Prostate gland (tissue), 2 donors: ENCODE results near the gene AFF3. TPM values are rescaled to one million over a fixed set of nuclear protein-coding genes. Genes with fewer than 3 reads are reported as not detected.
"Not testable (repeated sequence)": the region's sequence is repeated elsewhere in the genome, so short reads cannot be mapped to it uniquely, and the experiment has no call there.

ENCODE experiments used
- DNase-seq: peaks from one replicate; pipeline ENCODE4 v3.0.0-alpha.2; 2019; ENCODE audit warnings: low spot score
- H3K27ac ChIP-seq, 2 donors: fragments of 200-600 bp; sonication (generic); 2 replicates each; pipeline ENCODE4 v1.5.1; 2017 to 2019
- H3K27me3 ChIP-seq: fragments of 200-600 bp; sonication (generic); replicated peaks from 2 replicates; pipeline ENCODE4 v1.5.1; 2019; ENCODE audit not compliant: insufficient read depth
- H3K36me3 ChIP-seq, 2 donors: fragments of 200-600 bp; sonication (generic); 1 replicate in 1 of 2; 2 replicates in 1 of 2; pipeline versions ENCODE4 v1.5.1 to v1.8.1; 2017 to 2019
- H3K4me1 ChIP-seq: fragments of 200-600 bp; sonication (generic); replicated peaks from 2 replicates; pipeline ENCODE4 v1.5.1; 2019
- H3K4me3 ChIP-seq, 2 donors: fragments of 200-600 bp; sonication (generic); 2 replicates each; pipeline ENCODE4 v1.5.1; 2017 to 2019
- H3K9me3 ChIP-seq: fragments of 200-600 bp; sonication (generic); 2 replicates; pipeline ENCODE4 v1.5.1; 2017
- POLR2A ChIP-seq: fragments of 450-650 bp; IDR thresholded peaks from one replicate; pipeline ENCODE4 v1.6.1; 2016; ENCODE audit warnings: antibody characterized with exemption, mild to moderate bottlenecking
- POLR2AphosphoS5 ChIP-seq: sonication (generic); formaldehyde crosslinking; IDR thresholded peaks from one replicate; pipeline ENCODE4 v1.6.1; 2017; ENCODE audit warnings: antibody characterized with exemption
- WGBS: methylation state at CpG from one replicate; pipeline ENCODE4 v1.1.5; 2018; 5-methylcytosine and 5-hydroxymethylcytosine counted together
- intact Hi-C: fragments of 100-400 bp; cut with DNase I; formaldehyde crosslinking; loops from one replicate; pipeline ENCODE4 v1.14.2; 2022
- total RNA-seq, 2 donors: library from RNA; depleted of rRNA; stranded (reverse); fragments of >200 nt; gene quantifications; one replicate each; pipeline ENCODE4 v1.1.0, GENCODE V29; 2016
- TF ChIP-seq, protein P1 (sequence below), 4 experiments: fragments of 200-600 bp in 2 of 4; fragments of 450-650 bp in 2 of 4; sonication (generic) in 2 of 4; IDR thresholded peaks; 1 replicate in 3 of 4; 2 replicates in 1 of 4; pipeline ENCODE4 v1.5.1; 2016 to 2019; ENCODE audit warnings: antibody characterized with exemption in 4 of 4, mild to moderate bottlenecking in 2 of 4, moderate library complexity in 2 of 4

The AFF3 gene
- total RNA-seq, 2 donors from 2014 or later, result 74.4 to 113 TPM

DNA sequence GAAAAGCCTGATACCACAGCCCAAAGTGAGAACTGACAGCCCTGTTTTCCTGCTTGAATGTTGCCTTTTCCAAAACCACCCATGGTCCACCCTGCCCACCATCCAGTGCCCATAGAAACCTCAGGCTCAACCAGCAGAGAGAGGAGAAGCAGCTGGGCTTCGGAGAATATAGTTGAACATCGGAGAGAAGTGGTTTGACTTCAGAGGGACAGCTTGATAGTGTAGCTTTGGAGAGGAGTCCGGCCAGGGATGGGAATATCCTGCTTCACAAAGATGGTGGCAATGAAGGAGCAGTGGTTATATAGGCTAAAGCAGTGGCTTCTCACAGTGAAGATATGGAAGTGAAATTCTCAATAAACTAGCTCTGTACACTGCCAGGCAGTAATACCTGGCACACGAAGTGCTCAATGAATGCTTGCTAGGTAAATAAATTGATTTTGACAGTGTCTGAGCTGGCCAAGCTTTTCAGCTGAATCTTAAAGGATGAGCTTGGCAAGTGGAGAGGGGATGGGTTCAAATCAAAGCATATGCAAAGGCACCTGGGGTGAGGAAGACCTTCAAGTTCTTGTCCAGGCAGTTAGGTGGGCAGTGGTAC lies 21.2 kb downstream of the AFF3 start:
- 86% methylated on average over 4 of the region's 4 CpGs for WGBS
- intact Hi-C loops, result no loop called here
- TF ChIP-seq POLR2A, result no peak
- TF ChIP-seq POLR2AphosphoS5, result peak; percentile 75
- TF ChIP-seq, protein P1, sequence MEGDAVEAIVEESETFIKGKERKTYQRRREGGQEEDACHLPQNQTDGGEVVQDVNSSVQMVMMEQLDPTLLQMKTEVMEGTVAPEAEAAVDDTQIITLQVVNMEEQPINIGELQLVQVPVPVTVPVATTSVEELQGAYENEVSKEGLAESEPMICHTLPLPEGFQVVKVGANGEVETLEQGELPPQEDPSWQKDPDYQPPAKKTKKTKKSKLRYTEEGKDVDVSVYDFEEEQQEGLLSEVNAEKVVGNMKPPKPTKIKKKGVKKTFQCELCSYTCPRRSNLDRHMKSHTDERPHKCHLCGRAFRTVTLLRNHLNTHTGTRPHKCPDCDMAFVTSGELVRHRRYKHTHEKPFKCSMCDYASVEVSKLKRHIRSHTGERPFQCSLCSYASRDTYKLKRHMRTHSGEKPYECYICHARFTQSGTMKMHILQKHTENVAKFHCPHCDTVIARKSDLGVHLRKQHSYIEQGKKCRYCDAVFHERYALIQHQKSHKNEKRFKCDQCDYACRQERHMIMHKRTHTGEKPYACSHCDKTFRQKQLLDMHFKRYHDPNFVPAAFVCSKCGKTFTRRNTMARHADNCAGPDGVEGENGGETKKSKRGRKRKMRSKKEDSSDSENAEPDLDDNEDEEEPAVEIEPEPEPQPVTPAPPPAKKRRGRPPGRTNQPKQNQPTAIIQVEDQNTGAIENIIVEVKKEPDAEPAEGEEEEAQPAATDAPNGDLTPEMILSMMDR (IDR thresholded peaks at IDR 0.05), result no peak
- no peaks in the 10 kb centered on the region for H3K4me1 ChIP-seq
- H3K27ac ChIP-seq, result peak overlapping the region in 1 of 2 donors; percentile 64
- DNase-seq, result peak; percentile 39
- H3K4me3 ChIP-seq, result no peak overlapping the region
- no peaks in the 10 kb centered on the region for H3K9me3 ChIP-seq
- no peaks in the 10 kb centered on the region for H3K36me3 ChIP-seq
- no peaks in the 10 kb centered on the region for H3K27me3 ChIP-seq

DNA sequence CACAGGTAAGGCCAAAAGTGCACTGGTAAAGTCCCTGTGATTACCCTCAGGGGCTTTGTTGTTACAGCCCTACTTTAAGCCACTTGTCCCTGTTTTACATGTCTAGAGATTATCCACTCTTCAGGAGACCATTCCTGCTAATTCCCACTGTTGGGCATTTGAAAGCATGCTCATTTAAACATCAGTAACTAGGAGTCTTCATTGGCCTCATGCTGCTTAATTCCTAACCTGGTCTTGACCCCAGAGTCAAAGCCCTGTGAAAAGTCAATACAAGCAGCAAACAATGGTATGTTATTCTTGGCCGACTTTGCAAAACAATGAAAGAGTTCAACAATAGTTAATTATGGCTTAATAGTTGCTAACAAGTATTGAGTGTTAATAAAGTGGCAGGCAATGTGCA lies 23.2 kb downstream of the AFF3 start:
- Histone ChIP-seq H3K36me3 (no peaks in the 10 kb centered on the region), H3K9me3 (no peaks in the 10 kb centered on the region), H3K27me3 (no peaks in the 10 kb centered on the region), H3K4me1 (no peaks in the 10 kb centered on the region), H3K4me3 (no peak overlapping the region), H3K27ac (no peak overlapping the region)
- TF ChIP-seq, protein P1 (IDR thresholded peaks at IDR 0.05), result no peak
- TF ChIP-seq POLR2AphosphoS5 (no peak), POLR2A (no peak)
- no peak for DNase-seq
- WGBS, result 28% methylated on average over 1 of the region's 1 CpG
- intact Hi-C loops, result loop anchor here (10.0 kb wide), 1 partner anchor 554 kb away; no protein-coding TSS in a partner anchor

DNA sequence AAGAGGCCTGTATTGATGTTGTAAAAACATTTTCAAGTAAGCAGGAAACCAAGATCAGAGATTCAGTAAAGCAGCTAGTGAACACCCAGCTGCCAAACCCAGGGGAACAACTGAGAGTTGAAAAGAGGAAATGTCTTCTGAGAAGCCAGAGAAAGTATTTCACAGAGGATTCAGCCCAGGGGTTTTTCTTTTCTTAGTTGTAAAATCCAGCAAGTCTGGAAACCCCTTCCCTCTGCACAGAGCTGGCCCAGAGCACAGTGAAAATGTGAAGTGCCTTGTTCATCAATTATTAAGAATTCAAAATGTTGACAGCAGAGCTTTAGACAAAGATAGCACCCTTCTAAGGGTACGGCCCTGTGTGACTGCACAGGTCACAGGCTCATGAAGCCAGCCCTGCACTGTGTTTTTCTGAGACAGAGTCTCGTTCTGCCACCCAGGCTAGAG lies 28.4 kb downstream of the AFF3 start:
- H3K9me3 ChIP-seq, result no peaks in the 10 kb centered on the region
- intact Hi-C loops, result loop anchor here (10.0 kb wide), 1 partner anchor 549 kb away; no protein-coding TSS in a partner anchor
- no peaks in the 10 kb centered on the region for H3K4me1 ChIP-seq
- no peak for DNase-seq
- no peak overlapping the region for H3K4me3 ChIP-seq
- no peak overlapping the region for H3K27ac ChIP-seq
- WGBS, result 93% methylated on average over 2 of the region's 2 CpGs
- no peaks in the 10 kb centered on the region for H3K36me3 ChIP-seq
- H3K27me3 ChIP-seq, result no peaks in the 10 kb centered on the region
- TF ChIP-seq, protein P1 (IDR thresholded peaks at IDR 0.05), result no peak
- TF ChIP-seq POLR2AphosphoS5 (no peak), POLR2A (no peak)

DNA sequence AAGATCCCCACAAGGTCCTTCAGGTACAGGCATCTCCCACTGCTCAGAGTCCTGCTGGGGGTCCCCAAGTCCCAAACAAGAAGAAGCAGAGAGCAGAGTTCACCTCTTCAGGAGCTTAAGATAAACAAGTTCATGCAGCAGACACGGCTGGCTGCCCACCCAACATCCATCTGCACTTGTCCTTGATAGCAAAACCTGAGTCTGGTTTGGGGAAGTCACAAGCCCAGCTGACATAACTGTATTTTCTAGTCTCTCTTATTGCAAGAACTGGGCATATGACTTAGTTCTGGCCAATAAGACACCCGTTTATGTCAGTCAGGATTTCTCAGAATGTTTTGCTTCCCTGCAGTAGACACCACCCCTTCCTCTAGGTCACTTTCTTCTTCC lies 31.8 kb downstream of the AFF3 start:
- H3K27ac ChIP-seq, result no peak overlapping the region
- TF ChIP-seq, protein P1 (IDR thresholded peaks at IDR 0.05), result no peak
- TF ChIP-seq POLR2A (no peak), POLR2AphosphoS5 (no peak)
- H3K36me3 ChIP-seq, result no peaks in the 10 kb centered on the region
- 98% methylated on average over 2 of the region's 2 CpGs for WGBS
- peaks cover 6% of the 10 kb centered on the region for H3K4me1 ChIP-seq
- H3K4me3 ChIP-seq, result no peak overlapping the region
- no peaks in the 10 kb centered on the region for H3K27me3 ChIP-seq
- no peaks in the 10 kb centered on the region for H3K9me3 ChIP-seq
- DNase-seq, result no peak
- intact Hi-C loops, result loop anchor here (10.0 kb wide), 1 partner anchor 546 kb away; no protein-coding TSS in a partner anchor

DNA sequence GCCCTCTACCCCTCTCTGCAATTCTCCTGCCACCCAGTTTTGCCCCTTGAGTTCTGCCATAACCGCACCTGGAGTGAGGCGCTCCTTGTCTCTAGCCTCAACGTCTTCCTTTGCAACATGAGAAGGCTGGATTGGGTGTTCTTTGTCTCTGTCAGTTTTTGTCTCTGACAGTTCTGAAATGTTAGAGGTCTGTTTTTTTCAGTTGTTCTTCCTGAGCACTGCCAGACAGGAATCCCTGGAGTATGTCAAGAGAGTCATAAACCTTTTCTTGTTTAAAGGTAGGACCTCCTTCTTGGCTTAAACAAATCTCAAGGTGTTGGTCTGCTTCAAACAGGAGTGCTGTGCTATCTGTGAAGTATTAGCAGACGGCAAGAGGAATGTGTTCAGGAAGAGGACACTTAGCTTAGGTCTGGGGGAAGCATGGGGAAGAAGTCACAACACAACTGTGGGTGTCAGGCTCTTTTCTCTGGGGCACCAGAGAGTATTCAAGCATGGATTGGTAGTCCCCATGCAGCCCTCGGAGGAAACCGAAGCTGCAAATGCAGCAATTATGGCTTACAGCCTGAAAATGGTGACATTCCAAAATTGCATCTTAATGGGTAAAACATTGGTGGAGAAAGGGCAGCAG lies 32.3 kb downstream of the AFF3 start:
- H3K4me1 ChIP-seq, result peaks cover 6% of the 10 kb centered on the region
- no peaks in the 10 kb centered on the region for H3K9me3 ChIP-seq
- H3K27ac ChIP-seq, result no peak overlapping the region
- no peaks in the 10 kb centered on the region for H3K36me3 ChIP-seq
- 75% methylated on average over 6 of the region's 6 CpGs for WGBS
- intact Hi-C loops, result loop anchor here (5.0 to 10.0 kb wide), 3 partner anchors 87 to 545 kb away; no protein-coding TSS in a partner anchor
- no peaks in the 10 kb centered on the region for H3K27me3 ChIP-seq
- TF ChIP-seq POLR2A (no peak), POLR2AphosphoS5 (no peak)
- TF ChIP-seq, protein P1 (IDR thresholded peaks at IDR 0.05), result no peak
- no peak overlapping the region for H3K4me3 ChIP-seq
- DNase-seq, result no peak

DNA sequence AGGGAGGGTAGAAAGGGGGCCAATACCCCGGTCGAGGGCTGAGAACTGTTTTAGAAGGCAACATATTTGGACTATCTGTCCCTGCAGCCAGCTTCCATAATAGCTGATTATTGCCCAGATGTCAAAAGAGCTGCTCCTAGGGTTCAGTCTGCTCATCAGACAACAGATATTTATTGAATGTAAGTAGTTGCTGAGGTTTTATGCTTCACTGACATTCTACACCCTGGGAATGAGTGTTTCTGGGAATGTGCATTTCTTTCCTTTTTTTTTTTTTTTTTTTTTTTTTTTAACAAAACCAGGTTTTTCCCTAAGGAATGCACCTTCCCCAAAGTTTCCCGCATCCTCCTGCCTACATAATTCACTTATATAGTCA lies 33.8 kb downstream of the AFF3 start:
- H3K36me3 ChIP-seq, H3K27ac ChIP-seq, DNase-seq, H3K9me3 ChIP-seq, H3K4me3 ChIP-seq, H3K27me3 ChIP-seq, H3K4me1 ChIP-seq: not testable (repeated sequence)
- intact Hi-C loops, result loop anchor here (5.0 kb wide), 2 partner anchors 89 to 104 kb away; no protein-coding TSS in a partner anchor
- WGBS, result 67% methylated on average over 3 of the region's 3 CpGs
